ENCODE measurements around the gene MLLT3.

Gene MLLT3

DNA sequence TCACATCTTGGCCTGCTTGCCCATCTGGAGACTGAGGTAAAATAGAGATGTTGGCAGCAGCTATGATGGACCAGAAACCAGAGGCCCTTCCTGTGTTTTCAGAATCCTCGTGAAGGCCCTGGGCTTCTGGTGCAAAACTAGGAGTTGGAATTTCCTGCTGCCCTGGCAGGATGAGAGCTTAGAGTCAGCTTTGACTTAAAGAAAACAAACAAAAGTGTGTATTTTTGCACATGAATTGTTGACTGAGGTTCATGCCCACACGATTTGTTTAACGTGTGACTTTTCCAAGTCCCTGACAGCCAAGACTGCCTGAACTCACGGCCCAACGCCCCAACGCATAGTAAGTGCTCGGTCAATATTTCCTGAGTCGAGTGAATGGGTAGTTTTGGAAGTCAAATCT is 303.1 kb downstream of the MLLT3 start:
- TF ChIP-seq, protein P1, sequence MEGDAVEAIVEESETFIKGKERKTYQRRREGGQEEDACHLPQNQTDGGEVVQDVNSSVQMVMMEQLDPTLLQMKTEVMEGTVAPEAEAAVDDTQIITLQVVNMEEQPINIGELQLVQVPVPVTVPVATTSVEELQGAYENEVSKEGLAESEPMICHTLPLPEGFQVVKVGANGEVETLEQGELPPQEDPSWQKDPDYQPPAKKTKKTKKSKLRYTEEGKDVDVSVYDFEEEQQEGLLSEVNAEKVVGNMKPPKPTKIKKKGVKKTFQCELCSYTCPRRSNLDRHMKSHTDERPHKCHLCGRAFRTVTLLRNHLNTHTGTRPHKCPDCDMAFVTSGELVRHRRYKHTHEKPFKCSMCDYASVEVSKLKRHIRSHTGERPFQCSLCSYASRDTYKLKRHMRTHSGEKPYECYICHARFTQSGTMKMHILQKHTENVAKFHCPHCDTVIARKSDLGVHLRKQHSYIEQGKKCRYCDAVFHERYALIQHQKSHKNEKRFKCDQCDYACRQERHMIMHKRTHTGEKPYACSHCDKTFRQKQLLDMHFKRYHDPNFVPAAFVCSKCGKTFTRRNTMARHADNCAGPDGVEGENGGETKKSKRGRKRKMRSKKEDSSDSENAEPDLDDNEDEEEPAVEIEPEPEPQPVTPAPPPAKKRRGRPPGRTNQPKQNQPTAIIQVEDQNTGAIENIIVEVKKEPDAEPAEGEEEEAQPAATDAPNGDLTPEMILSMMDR (IDR thresholded peaks at IDR 0.05; ENCODE audit: extremely low read depth, missing control alignments): no peak
- DNase-seq (ENCODE audit: low spot score): no peak

DNA sequence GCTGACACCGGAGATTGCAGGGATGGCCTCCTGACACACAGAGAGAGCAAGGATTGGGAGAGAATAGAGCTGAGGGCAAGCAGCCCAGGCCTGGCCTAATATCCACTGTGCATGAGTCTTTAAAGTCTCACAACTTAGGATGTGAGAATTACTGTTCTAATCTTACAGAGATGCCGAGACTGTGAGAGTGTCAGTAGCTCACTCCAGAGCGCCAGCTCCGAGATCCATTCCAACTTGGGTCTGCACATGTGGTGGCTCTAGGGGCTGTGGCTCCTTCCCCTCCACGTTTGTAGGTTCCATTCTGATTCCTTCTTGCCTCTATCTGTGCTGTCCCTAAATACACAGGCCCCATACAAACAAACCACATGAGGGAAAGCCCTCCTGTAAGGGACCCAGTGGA is 304.6 kb downstream of the MLLT3 start:
- TF ChIP-seq, protein P1 (IDR thresholded peaks at IDR 0.05; ENCODE audit: extremely low read depth, missing control alignments): no peak
- DNase-seq (ENCODE audit: low spot score): no peak

DNA sequence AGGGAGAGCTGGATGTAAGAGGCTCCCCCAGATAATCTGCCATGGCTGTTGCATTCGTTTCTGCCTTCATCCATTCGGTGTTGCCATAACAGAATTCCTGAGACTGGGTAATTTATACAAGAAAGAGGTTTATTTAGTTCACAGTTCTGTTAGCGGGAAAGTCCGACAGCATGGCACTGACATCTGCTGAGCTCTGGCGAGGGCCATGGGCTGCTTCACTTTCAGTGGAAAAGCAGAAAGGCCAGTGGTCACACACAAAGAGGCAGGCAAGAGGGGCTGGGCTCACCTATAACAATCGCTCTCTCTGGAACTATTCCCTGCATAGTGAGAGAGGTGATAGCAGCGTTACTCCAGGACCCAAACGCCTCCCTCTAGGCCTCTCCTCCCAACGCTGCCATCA is 305.9 kb downstream of the MLLT3 start:
- TF ChIP-seq, protein P1 (IDR thresholded peaks at IDR 0.05; ENCODE audit: extremely low read depth, missing control alignments): no peak
- DNase-seq (ENCODE audit: low spot score): no peak

DNA sequence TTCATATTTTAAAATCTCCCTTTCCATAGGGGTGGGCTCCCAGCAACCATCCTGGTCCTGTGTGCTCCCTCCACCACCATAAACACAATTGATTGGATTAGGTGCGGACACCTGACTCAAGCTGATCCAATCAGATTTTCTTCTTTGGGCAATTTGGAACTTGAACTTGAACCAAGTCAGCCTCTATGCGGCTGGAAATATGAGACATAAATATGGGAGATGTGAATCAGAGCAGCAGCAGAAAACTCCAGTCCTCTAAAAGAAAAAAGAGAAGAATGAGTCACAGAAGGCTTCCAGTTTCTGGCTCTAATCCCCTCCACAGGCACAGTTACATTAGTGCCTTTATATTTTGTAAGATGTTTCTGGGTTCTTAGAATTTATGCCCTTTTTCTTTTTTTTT is 306.6 kb downstream of the MLLT3 start:
- TF ChIP-seq, protein P1 (IDR thresholded peaks at IDR 0.05; ENCODE audit: extremely low read depth, missing control alignments): no peak
- no peak for DNase-seq (ENCODE audit: low spot score)

DNA sequence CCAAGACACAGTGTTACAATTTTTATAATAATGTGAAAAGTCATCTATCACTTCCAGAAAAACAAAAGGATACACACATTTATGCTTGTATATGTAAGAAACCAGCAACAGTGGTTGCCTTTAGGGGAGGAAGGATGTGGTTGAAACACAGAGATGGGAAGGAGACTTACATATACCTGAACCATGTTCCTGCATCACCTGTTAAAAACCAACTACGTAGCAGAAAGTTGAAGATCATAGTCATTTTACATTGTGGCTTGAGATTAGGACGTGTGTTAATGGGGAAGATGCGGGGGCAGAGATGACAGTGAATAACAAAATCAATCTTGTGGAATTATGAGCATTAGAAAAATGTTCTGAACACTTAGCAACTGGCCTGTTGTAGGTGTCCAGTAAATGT is 307.3 kb downstream of the MLLT3 start:
- TF ChIP-seq, protein P1 (IDR thresholded peaks at IDR 0.05; ENCODE audit: extremely low read depth, missing control alignments): no peak
- DNase-seq (ENCODE audit: low spot score): no peak

DNA sequence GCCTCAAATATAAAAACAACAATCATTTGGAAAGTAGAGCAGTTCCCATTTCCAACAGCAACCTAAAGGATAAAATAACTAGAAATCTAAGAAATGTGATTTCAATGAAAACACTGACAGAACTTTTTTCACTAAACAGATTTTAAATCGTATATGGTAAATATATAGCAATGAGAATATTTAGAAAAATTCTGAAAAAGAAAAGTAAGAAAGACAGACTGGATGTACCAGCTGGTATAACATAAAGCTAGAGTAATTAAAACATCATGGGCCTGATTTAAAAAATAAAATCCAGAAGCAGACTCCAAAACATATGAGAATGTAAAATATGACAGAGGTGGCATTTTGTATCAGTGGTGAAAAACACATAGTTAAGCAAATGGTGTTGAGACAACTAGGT is 308.9 kb downstream of the MLLT3 start:
- TF ChIP-seq, protein P1 (IDR thresholded peaks at IDR 0.05; ENCODE audit: extremely low read depth, missing control alignments): no peak
- no peak for DNase-seq (ENCODE audit: low spot score)

DNA sequence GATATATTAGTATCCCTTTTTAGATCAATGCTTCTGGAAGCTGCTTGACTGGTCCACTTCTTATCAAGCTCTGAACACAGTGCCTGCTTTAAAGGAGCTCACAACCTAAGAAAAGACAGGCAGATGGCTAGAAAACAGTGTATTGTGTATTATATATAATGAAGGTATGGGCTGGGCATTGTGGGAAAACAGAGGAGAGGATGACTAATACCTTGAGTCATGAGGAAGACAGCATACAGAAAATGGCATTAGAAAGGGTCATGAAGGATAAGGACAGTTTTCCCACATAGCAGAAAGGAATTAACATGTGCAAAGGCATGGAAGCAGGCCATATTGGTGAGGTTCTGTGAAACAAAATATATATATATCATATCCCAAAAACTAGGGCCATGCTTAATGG is 309.6 kb downstream of the MLLT3 start:
- no peak for DNase-seq (ENCODE audit: low spot score)
- TF ChIP-seq, protein P1 (IDR thresholded peaks at IDR 0.05; ENCODE audit: extremely low read depth, missing control alignments): no peak

All from GM20000 (cell line).